Measurements from ENCODE around the gene ATAD1.
"Not testable (repeated sequence)": the region's sequence is repeated elsewhere in the genome, so short reads cannot be mapped to it uniquely, and the experiment has no call there.

The ATAD1 gene

DNA sequence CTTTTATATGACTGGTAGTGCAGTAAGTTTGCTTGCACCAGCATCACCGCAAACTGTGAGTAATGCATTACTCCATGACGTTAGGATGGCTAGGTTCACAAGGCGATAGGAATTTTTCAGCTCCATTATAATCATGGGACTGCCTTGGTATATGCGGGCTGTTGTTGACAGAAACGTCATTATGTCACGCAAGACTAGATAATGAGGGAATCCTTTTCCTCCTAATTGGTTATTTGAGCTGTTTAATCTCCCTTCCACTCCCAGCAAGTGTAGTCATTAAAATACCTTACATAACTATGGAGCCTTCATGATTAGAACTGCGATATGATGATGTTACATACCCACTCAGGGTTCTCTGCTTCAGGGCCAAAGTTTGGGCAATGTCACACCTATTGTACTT, 28.0 kb upstream of the ATAD1 start:
- DNase-seq (ENCODE audit: low spot score): no peak

DNA sequence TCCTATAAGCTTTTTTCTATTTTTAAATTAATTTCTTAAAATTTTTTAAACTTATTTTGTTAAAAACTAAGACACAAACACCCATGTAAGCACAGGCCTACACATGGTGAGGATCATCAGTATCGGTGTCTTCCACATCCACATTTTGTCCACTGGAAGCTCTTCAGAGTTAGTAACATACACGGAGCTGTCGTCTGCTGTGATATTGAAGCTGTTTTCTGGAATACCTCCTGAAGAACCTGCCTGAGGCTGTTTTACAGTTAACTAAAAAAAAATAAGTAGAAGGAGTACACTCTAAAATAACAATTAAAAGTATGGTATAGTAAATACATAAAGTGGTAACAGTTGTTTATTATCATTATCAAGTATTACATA, 27.6 kb upstream of the ATAD1 start:
- DNase-seq (ENCODE audit: low spot score): no peak

DNA sequence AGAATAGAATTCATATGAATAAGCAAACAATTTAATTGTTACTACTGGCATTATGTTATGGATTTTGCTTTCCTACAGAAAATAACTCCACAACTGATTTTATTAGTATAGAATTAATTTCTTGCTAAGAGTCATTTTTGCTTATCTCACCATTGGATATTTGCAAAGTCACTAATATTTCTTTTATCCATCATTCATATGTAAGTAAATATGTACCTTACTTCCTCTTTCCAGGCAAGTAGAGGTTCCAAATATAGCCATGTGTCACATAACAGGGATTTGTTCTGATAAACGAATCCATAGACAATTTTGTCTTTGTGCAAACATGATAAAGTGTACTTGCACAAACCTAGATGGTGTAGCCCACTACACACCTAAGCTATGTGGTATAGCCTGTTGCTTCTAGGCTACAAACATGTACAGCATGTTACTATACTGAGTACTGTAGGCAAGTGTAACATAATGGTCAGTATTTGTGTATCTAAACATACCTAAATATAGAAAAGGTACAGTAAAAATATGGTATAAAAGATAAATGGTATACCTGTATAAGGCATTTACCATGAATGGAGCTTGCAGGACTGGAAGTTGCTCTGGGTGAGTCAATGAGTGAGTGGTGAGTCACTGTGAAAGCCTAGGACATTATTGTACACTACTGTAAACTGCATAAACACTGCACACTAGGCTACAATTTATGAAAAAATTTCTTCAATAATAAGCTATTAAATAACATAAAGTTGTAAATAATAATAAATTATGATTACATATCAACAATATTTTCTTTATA, 27.0 kb upstream of the ATAD1 start:
- DNase-seq (ENCODE audit: low spot score): no peak

DNA sequence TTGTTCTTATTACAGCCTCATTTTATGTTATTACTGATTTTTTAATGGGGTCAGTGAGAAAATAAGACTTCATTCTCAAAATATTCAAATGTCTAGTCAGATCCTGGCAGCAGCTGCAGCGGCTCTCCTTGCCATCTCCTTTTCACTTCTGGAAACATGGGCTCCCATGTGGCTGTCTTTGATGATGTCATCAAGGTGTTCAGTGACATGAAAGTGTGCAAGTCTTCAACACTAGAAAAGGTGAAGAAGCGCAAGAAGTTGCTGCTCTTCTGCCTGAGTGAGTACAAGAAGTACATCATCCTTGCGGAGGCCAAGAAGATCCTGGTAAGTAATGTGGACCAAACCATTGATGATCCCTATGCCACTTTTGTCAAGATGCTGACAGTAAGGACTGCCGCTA, 25.7 kb upstream of the ATAD1 start:
- DNase-seq (ENCODE audit: low spot score): no peak

DNA sequence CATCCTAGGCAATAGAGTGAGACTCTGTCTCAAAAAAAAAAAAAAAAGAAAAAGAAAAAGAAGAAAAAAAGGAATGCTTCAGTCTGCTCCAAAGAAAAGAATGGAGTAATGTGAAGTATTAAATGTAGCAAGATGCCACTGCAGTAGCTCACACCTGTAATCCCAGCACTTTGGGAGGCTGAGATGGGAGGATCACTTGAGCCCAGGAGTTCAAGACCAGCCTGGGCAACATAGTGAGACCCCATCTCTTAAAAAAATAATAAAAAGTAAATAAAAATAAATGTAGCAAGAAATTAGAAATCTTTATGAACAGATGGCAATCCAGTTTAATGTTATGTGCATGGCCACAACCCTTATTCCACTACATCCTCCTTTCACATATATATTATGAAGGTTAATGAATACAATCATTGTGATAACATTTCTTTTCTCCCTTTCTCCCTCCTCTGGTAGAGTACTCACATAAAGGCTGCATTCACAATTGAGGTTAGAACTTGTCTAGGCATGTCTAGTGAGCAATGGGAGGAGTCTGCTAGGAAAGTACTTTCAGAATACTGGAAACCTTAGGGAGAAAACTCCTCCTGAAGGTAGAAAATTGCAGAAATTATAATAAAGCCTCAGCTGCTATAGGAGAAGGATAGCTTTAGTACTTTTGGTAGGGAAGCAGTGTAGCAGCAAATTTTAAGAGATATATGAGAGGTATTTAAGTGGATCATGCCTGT, 24.9 kb upstream of the ATAD1 start:
- DNase-seq (ENCODE audit: low spot score): no peak

DNA sequence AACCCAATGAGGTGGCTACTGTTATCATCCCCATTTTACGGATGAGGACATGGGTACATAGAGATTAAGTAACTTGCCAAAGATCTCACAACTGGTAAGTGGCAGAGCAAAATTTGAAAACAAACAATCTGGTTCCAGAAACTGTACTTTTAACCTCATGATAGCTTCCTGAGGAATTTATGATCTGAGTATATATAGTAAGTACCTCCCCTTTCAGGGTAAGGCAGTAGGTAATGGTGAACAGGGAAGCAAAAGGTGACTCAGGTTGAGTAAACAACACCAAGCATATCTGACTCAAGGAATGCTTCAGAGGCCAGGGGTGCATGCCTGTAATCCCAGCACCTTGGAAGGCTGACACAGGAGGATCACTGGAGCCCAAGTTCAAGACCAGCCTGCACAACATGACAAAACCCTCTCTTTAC, 24.2 kb upstream of the ATAD1 start:
- no peak for DNase-seq (ENCODE audit: low spot score)

DNA sequence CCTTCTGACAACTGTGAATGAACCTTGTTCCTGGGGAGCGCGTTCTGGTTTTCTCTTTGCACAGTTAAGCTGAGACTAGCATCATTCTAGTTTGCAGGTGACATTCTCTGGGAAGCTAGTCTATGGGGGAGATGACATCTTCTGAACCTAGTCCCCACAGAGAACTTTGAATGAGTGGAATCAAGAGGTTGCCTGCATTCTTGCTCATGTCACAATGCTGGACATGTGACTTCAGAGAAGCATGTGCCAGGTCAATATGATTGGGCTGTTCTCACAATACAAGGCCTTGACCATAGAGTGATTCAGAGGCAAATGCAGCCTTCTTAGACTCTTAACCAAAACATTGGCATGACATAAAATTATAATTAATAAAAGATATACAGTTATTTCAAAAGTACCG, 23.2 kb upstream of the ATAD1 start:
- DNase-seq (ENCODE audit: low spot score): no peak

DNA sequence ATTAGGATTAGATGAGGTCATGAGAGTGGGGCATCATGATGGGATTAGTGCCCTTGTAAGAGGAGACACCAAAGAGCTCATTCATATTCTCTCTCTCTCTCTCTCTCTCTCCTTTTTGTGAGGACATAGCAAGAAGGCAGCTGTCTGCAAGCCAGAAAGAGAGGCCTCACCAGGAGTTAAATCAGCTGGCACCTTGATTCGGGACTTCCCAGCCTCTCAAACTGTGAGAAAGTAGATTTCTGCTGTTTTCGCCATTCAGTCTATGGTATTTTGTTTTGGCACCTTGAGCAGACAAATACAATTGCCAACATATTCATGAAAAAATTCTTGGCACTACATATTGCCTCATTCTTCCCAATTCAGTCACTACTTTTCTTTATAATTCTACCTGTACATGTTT, 20.6 kb upstream of the ATAD1 start:
- DNase-seq (ENCODE audit: low spot score): no peak

DNA sequence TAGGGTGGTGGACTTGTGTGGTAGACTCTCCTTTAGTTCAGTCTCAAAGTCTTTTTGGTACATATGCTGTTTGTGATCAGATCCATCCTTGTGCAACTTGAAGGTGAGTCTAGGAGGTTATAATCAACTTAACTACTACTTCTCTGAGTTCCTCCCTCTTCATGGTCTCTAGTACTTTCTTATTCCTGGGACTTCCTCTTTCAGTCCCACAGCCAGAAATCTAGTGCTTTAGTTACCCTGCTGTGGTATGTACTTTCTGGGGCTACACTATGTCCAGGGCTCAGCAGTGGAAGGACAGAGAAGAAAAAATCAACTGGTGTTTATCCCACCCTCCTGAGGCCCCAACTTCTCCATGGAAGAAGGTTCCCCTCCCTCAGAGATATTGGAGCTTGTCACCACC, 19.4 kb upstream of the ATAD1 start:
- no peak for DNase-seq (ENCODE audit: low spot score)

DNA sequence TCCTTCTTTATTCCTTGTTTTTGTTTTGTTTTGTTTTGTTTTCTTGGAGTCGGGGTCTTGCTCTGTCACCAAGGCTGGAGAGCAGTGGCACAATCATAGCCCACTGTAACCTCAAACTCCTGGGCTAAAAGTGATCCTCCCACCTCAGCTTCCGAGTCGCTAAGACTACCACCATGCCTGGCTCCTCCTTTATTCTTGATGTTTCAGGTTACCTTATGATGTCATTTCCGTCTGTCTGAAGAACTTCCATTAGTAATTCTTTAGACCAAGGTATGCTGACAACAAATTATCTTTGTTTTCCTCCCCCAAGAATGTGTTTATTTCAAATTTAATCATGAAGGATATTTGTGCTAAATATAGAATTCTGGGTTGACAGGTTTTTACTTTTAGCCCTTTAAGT, 18.1 kb upstream of the ATAD1 start:
- DNase-seq (ENCODE audit: low spot score): no peak

DNA sequence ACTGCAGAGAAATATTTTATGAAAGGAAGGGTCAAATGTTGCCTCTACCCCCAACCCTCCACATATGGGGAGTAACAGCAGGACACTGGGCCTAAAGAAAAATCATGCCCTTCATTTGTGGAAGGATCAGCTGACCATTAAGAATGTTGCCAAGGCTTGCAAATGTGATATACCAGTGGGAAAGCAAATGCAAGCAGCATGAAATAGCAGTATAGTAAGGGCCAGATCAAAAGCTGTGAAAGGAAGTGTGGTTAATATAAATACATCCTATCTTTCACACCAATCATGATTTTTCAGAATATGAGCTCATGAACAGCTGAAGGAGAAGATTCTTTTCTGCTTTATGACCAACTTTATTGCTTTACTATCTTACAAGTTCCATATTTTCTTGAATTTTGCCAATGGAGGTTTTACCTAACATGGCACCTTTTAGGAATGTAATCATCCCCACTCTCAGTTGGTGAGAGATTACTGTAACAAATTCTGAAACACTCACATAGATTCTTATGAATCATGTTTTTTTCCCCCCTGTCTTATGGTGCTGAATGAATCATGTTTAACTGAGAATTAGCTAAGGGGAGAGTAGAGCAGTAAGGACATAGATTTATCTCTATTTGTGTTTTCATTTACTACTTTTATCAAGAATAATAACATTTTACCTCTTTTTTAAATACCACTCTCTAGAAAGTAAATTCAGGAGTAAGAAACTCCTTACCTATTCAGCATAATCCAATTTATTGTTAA, 12.1 kb upstream of the ATAD1 start:
- no peak for DNase-seq (ENCODE audit: low spot score)

DNA sequence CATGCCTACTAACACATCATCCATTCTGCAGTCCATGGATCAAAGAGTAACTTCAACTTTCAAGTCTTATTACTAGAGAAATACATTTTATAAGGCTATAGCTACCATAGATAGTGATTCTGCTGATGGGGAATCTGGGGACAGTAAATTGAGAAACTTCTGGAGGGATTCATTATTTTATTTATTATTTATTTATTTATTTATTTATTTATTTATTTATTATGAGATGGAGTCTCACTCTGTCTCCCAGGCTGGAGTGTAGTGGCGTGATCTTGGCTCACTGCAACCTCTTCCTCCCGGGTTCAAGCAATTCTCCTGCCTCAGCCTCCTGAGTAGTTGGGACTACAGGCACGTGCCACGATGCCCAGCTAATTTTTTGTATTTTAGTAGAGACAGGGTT, 11.0 kb upstream of the ATAD1 start:
- DNase-seq (ENCODE audit: low spot score): not testable (repeated sequence)

DNA sequence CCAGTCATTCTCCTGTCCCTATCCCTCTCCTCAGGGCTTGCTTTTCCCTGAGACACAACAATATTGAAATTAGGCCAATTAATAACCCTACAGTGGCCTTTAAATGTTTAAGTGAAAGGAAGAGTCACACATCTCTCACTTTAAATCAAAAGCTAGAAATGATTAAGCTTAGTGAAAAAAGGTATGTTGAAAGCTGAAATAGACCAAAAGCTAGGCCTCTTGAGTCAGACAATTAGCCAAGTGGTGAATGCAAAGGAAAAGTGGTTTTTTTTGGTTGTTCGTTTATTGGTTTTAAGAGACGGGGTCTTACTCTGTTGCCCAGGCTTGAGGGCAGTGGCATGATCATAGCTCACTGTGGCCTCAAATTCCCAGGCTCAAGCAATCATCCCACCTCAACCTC, 9.7 kb upstream of the ATAD1 start:
- no peak for DNase-seq (ENCODE audit: low spot score)

DNA sequence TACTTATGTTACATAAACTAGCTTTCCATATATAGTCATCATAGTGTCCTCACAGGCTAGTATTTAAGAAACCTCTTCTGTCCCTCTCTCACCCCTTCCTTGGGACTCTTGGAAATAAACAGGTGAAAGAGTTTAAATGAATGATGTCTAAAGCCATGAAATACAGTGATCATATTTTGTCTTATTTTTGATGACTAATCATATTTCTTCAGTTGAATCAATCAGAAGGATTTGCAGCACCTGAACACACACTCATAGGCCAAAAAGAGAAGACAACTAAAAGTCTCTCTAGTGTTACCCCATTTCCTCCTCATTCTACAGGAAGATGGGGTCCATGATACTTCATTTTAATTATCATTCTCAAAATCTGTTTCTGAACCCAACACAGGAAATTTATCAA, 8.6 kb upstream of the ATAD1 start:
- no peak for DNase-seq (ENCODE audit: low spot score)

DNA sequence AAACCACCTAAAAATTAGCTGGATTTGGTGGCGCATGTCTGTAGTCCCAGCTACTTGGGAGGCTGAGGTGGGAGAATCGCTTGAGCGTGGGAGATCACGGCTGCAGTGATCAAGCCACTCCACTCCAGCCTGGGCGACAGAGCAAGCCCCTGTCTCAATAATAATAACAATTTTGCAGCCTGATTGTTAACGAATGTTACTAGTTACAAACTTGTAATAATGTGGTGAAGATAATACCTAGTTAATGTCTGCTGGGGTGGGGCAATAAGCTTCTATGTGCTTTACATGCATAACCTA, 1.2 kb upstream of the ATAD1 start:
- DNase-seq (ENCODE audit: low spot score): no peak

DNA sequence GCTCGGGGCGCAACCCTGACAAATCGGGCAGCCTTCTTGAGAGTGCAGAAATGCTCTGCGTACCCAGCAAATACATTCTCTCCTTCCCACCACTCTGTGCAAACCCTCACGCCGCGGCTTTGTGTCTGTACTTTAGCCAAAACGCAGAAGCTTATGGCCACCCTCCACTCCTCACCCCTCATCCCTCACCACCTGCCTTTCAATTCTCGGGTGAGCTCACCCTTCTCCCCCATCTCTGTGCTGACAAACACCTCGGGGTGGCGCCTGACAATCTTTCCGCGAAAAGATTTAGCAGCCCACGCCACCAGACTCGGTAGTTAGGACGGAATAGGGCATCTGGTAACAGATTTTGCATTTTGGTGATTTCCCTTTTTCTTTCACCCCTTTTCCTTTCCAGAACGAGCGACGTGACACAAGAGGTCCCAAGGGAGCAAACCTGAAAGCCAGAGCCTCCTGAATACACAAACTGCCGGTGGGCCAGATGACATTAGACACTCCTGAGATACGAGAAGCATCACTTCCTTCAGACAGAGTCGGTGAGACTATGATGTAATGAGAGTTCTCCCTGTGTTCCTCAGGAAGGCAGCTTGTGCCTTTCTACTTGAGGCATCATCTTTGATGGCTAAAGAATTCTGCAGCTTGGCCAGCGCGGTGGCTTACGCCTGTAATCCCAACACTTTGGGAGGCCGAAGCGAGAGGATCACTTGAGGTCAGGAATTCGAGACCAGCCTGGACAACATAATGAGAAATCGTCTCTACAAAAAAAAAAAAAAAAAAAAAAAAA, 671 bp upstream of the ATAD1 start:
- peak; percentile 57 for DNase-seq (ENCODE audit: low spot score)

DNA sequence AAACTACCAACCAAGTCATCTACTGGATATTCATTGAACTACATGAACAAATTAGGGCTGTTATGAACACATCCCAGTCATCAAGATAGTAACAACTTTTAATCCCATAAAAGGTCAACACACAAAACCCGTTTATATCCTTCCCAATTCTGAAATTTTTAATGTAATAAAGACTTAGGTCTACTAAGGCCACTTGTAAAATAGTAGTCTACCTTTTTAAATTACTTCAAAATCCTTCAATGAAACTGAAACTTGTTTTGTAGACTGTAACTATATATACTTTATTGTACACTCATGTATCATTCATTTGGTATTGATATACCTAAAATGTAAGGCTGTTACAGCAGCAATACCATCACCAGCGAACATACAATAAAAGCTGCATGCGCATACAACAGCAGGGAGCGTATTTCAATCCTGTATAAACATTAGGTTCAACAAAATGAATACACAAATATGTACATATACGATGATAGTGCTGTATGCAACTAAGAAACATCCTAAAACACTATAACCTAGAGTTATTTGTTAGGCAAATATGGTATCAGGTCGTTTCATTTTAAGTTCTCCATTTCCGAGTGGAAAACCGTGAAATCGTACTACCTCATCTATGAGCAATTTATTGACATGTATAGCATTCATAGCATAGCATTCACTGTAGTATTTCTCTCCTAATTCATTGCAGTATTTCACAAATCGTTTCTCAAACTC, 973 bp downstream of the ATAD1 start:
- no peak for DNase-seq (ENCODE audit: low spot score)

DNA sequence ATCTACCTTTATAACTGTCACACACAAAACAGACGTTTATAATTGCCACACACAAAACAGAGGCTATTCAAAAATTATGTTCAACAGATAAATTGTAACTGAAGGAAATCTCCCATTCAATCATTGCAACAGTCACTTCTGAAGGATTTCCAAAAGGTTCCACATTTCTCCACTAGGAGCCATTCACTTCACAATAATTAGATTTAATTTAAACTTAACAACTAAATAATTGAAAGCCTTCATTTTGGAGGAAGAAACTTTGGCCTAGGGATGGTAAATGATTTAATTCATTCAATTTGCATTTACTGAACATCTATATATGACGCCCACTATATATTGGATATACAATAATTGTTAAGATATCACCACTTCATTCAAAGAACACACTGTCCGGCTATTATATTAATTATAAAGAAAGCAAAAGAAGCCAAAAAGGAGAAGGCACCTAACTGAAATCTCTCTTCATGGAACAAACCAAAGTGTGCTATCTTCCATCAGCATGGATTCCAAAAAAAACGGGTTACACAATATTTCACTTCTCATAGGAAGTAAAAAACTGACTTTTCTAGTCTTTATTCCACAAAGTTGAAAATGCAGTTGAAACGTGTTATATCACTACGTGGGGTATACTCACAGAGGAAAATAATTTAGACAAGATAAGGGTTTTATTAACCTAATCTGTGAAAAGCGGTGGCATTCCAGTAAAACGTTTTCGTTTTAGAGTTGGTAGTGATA, 1.7 kb downstream of the ATAD1 start:
- DNase-seq (ENCODE audit: low spot score): no peak

DNA sequence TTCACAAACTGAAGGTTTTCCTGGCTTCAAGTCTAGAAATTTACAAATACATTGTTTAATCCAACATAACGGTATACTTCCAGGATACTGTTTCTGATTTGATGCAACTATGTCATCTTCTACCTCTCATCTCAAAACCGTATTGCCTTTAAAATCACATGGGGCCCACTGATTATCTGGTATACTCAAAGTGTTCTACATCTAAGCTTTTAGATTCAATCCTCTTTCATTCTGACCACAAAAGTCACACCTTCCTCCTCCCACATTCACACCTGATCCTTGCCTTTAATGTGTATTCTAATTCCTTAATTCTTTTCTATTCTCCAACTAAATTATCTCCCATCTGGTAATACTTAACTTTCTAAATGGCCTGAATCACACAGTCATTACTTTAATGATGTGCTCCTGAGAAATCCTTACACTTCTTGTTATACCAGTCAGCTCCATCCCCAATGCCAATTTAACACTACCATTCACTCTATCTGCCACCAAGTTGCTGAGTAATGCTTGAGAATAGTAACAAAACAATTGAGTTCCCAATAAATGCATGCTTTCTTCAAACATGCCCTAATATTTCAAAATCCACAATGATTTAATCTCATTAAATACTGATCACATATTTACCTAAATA, 13.0 kb downstream of the ATAD1 start:
- no peak for DNase-seq (ENCODE audit: low spot score)

DNA sequence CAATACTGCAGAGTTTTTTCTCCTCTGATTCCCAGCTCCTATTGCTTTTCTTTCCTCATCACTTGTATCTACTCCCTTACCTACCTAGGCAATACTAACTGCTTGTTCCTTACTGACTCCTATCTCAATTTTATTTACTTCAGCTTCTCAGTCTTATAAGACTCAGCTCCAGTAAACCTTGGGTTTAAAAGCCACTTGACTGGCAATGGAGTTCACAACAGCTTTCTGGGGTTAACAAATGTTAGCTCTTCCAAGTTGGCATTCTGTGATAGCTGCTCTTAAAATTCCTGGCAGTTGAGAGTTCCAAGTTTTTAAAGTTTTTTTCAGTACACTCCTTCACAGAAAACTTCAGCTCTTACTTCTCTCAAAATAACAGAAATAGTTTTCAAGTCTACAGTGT, 14.2 kb downstream of the ATAD1 start:
- no peak for DNase-seq (ENCODE audit: low spot score)

DNA sequence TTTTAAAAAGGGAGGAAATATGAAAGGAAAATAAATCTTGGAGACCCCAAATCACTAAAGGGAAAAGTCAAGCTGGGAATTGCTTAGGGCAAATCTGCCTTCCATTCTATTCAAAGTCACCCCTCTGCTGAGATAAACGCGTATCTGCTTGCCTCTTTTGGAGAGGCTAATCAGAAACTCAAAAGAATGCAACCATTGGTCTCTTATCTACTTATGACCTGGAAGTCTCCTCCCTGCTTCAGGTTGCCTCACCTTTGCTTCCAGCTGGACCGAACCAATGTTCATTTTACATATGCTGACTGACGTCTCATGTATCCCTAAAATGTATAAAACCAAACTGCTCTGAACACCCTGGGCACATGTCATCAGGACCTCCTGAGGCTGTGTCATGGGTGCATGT, 14.7 kb downstream of the ATAD1 start:
- DNase-seq (ENCODE audit: low spot score): no peak
